CD4-positive, alpha-beta T cell treated with Interleukin-15 for 1 hour (primary cell): Measurements from ENCODE around the gene CFAP92.

ENCODE experiments used
- DNase-seq: peaks from one replicate; pipeline ENCODE4 v3.0.0-alpha.2; 2020

Gene CFAP92

DNA sequence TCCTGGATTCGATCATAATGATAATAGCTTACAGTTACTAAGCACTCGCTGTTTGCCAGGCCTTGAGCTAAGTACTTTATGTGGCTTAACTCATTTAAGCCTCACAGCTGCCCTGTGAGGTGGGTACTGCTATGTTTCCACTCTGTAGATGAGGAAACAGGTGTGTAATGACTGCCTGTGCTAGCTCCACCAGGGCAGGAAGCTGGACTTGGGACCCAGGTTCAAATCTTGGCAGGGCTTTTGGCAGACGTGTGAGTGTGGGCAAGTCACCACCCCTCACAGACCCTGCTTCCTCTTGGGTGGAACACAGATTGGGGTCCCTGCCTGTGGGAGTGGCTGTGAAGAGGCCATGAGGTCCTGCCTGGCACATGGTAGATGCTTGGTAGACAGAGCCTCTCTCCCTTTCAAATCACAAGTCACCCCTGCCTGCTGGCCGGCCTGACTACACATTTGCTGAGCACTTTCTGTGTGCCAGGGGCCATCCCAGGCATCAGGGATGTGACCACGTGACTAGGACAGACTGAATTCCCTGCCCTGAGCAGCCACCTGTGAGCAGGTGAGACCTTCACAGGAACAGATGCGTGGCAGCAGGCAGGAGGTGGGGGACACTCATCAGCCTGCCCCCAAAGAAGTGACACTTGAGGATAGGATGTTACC lies 10.9 kb upstream of the CFAP92 start:
- no peak for DNase-seq

- peak; percentile 53 for DNase-seq
Measured at GRCh38 chr3:129003578-129004112, 9.8 kb upstream of the CFAP92 start.

GRCh38 chr3:129002573-129003569 lies 9.0 kb upstream of the CFAP92 start:
- DNase-seq: no peak

GRCh38 chr3:129001806-129002572 lies 8.1 kb upstream of the CFAP92 start:
- no peak for DNase-seq

GRCh38 chr3:129001101-129001805 lies 7.4 kb upstream of the CFAP92 start, which contains the start of gene EFCC1:
TSS of gene EFCC1 (plus strand) at chr3:129001304. CDS start at chr3:129001629, 325 bp downstream.
- DNase-seq: no peak

DNA sequence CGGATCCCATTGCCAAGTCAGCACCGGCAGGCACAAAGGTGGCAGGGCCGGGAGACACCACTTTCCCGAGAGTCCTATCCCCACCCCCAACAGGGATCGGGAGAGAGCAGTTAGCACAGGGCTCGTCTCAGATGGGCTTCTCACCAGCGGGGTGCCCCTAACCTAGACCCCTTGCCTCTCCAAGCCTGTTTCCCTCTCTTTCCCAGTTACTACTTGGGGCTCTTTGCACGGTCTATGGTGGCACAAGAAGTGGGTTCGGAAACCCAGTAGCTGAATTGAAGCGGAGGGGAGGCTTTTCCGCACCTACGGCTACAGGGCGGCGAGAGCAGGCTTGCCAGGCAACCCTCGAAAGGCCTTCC lies 6.8 kb upstream of the CFAP92 start:
- no peak for DNase-seq

- no peak for DNase-seq
Measured at GRCh38 chr3:128999102-128999501, 5.2 kb upstream of the CFAP92 start.

GRCh38 chr3:128998561-128998960 lies 4.7 kb upstream of the CFAP92 start:
- DNase-seq: no peak

- no peak for DNase-seq
Measured at GRCh38 chr3:128997486-128998133, 3.7 kb upstream of the CFAP92 start.

DNA sequence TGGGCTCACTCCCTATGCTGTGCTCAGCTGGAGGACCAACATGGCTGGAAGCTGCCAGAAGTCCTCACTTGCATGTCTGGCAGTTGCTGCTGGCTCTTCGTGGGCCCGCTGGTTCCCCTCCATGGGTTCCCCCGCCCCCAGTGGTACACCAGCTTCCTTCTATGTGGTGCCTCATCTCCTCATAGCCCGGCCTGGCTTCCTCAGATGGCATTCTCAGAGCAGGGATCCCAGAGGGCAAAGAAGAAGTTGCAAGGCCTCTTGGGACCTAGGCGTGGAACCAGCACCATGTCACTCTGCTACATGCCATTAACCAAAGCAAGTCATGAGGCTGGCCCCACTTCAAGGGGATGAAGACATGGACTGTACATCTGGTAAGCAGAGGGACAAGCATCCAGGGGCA lies 2.9 kb upstream of the CFAP92 start:
- no peak for DNase-seq

- DNase-seq: no peak
Measured at GRCh38 chr3:128996200-128996599, 2.3 kb upstream of the CFAP92 start.

DNA sequence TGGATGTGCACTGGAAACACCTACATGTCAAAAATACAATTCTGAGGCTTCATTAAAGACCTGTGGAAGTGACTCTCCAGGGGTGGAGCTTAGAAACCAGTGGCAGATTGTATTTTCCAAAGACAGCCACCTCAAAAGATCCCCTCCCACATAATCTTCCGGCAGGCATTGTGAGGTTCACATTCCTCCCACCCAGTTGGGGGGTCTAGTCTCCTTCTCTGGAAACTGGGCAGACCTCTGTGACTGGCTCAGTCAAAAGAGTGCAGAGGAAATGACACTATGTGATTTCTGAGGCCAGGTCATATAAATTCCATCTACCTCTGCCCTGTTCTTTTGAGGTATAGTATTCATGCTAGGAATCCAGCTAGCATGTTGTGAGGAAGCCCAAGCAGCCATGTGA lies 1.9 kb upstream of the CFAP92 start:
- no peak for DNase-seq

DNA sequence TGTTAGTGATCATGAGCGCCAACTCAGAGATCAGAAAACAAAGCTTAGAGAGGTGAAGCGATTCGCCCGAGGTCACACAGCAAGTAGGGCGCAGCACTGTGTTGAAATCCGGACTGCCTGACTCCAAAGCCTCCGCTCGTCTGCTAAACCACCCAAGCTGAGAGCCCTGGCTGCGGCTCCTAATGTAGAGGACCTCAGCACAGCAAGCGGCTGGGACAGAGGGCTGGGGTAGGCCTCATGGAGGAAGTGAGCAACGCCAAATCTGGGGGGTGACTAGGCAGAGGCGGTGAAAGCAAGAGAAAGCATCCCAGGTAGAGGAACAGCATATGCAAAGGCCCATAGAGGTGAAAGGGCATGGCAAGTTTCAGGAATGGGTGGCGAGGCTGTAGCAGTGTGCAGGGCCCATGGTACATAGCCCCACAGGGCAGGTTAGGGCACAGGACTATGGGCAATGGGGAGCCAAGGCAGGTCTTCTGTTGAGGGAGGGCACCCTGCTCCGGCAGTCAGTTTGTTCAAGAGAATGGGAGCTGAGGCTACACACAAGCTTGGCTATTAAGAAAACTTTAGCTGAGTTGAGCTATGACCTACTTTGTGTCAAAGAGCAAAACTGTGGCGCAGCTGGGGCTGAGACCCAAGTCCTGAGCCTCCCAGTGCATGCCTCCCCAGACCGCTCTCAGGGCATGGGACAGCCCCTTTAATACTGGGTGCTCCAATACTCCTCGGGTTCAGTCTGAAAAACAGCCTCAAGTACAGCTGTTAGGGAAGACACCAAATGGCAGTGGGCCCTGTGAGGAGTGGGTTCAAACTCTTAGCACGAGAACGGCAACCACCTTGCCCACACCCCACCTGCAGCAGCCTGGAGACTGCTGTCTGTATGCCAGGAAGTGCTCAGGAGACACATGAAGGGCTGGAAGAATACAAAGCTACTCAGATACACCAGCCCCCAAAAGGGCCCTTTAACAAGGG lies 988 bp upstream of the CFAP92 start:
- DNase-seq: no peak

DNA sequence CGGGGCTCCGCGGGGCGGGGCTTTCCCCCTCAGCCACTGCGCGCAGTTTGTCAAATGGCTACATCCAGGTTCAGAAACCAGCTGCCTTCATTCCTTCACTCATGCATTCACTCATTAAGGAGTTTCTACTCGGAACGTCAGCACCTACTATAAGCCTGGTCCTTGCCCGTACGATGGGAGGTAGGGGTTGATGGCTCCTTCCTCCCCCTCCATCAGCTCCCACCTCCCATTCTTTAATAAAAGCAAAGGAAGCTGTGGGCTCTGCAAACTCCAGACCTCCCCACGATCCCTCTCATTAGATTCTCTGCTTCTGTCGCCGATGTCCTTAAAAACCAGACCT lies 267 bp upstream of the CFAP92 start:
- no peak for DNase-seq

DNA sequence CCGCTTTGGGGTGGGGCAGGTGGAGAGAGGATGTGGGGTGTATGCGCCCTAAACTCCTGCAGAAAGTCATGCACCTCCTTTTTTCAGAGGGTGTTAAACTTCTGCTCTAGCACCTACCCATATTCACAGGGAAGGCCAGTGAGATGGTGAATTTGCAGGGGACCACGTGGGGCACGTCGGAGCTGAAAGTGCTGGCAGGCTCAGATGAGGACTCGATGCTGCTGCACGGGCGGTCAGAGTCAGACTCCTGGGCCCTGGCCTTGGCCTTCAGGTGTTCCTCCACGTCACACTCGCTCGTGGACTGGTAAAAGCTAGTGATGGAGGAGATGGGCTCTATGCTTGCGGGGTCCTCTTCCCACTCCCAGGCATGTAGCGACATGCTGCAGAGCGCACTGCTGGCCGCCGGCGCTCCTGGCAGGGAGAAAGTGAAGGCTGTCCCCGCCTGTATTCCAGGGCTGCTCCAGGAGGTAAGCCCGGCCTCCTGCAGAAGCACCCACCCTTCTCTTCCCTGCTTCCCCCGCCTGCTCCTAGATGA lies 883 bp downstream of the CFAP92 start:
- DNase-seq: no peak

GRCh38 chr3:128991355-128991895 lies 2.5 kb downstream of the CFAP92 start:
- peak; percentile 58 for DNase-seq

- no peak for DNase-seq
Measured at GRCh38 chr3:128988286-128988685, 5.6 kb downstream of the CFAP92 start.

GRCh38 chr3:128987302-128988100 lies 6.4 kb downstream of the CFAP92 start:
- no peak for DNase-seq

GRCh38 chr3:128984596-128984995 lies 9.3 kb downstream of the CFAP92 start:
- DNase-seq: no peak
